Suprapubic skin (tissue), 4 donors: ENCODE measurements around the gene HTR3B.

Experiments used
- POLR2A ChIP-seq, 2 donors: fragments of 450-650 bp; IDR thresholded peaks; one replicate each; pipeline ENCODE4 v1.6.1; 2017; ENCODE audit warnings: antibody characterized with exemption in 2 of 2, mild to moderate bottlenecking in 2 of 2, moderate library complexity in 2 of 2
- POLR2AphosphoS5 ChIP-seq, 3 donors: sonication (generic); formaldehyde crosslinking; IDR thresholded peaks; one replicate each; pipeline ENCODE4 v1.6.1; 2017; ENCODE audit warnings: antibody characterized with exemption in 3 of 3
- TF ChIP-seq, protein P1 (sequence below), 2 donors: fragments of 200-600 bp in 1 of 2; fragments of 450-650 bp in 1 of 2; sonication (generic) in 1 of 2; IDR thresholded peaks; one replicate each; pipeline ENCODE4 v1.5.1; 2016 to 2019; ENCODE audit warnings: antibody characterized with exemption in 2 of 2, mild to moderate bottlenecking in 1 of 2, moderate library complexity in 1 of 2

DNA sequence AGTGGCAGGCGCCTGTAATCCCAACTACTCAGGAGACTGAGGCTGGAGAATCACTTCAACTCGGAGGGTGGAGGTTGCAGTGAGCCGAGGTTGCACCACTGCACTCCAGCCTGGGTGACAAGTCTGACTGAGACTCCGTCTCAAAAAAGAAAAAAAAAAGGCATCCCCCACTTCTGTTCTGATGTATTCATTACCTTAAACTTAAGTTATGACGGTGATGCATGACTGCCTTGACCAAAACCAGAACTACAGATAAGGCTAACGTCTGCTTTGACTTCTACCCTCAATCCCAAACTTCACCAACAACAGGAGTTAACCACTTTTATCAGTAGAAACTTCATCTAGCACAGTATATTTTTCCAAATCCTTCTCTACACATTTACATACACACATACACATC lies 80.2 kb downstream of the HTR3B start:
- no peak for TF ChIP-seq POLR2AphosphoS5 (IDR thresholded peaks at IDR 0.05)
- TF ChIP-seq, protein P1, sequence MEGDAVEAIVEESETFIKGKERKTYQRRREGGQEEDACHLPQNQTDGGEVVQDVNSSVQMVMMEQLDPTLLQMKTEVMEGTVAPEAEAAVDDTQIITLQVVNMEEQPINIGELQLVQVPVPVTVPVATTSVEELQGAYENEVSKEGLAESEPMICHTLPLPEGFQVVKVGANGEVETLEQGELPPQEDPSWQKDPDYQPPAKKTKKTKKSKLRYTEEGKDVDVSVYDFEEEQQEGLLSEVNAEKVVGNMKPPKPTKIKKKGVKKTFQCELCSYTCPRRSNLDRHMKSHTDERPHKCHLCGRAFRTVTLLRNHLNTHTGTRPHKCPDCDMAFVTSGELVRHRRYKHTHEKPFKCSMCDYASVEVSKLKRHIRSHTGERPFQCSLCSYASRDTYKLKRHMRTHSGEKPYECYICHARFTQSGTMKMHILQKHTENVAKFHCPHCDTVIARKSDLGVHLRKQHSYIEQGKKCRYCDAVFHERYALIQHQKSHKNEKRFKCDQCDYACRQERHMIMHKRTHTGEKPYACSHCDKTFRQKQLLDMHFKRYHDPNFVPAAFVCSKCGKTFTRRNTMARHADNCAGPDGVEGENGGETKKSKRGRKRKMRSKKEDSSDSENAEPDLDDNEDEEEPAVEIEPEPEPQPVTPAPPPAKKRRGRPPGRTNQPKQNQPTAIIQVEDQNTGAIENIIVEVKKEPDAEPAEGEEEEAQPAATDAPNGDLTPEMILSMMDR (IDR thresholded peaks at IDR 0.05) = no peak
- no peak for TF ChIP-seq POLR2A (IDR thresholded peaks at IDR 0.05)
